Hematopoietic multipotent progenitor cell treated with erythropoietin and hydrocortisone succinate and interleukin-3 and kit ligand, for 15 days (in vitro differentiated cells): Measurements from ENCODE around the gene IL4I1.

Experiments
- DNase-seq: peaks from one replicate; pipeline ENCODE4 v3.0.0-alpha.2; 2015; ENCODE audit warnings: low spot score

IL4I1 gene

DNA sequence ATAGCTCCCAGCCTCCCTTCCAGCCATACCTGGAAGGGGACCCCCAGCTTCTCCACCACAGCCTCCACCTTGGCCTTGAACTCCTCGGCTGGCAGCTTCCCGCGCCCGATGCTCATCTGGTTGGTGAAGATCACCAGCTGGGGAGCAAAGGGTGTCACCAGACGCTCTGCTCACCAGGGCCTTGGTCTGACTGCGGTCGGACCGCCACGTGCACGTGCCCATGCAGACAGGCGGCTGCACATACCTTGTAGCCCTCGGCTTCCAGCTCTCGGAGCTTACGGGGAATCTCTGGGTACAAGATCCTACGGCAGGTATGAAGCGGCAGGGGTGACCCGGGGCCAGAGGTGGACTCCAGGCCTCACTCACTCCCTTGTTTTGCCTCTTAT, 32.8 kb downstream of the IL4I1 start:
- DNase-seq, result no peak

DNA sequence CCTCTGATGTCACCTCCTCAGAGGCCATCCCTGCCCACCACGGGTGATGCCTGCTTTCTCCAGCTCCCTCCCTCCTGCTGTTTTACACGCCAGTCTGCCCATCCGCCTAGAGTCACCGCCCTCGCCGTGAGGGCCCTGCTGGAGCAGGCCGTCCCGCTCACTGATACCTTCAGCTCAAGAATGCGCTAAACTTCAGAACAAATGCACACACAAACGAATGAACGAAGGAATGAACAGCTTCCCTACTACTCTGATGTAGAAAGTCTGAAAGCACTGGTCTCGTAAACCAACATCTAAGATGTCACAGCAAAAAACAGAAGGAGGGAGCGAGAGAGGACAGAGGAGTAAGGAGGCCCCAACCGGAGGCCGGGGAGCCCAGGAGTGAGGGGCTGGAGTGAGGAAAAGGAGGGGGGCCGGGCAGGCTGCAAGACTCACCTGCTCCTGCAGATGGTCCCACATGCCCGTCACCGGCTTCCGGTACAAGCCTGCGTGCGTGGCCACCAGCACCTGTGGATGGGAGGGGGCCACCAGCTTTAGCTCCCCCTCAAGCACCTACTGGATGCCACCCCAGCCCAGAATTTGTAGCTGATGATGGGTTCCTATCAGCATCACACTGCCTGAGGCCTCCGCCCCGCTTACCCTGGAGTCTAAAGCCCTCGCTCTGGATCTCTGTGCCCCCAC, 33.3 kb downstream of the IL4I1 start:
- DNase-seq, result no peak

DNA sequence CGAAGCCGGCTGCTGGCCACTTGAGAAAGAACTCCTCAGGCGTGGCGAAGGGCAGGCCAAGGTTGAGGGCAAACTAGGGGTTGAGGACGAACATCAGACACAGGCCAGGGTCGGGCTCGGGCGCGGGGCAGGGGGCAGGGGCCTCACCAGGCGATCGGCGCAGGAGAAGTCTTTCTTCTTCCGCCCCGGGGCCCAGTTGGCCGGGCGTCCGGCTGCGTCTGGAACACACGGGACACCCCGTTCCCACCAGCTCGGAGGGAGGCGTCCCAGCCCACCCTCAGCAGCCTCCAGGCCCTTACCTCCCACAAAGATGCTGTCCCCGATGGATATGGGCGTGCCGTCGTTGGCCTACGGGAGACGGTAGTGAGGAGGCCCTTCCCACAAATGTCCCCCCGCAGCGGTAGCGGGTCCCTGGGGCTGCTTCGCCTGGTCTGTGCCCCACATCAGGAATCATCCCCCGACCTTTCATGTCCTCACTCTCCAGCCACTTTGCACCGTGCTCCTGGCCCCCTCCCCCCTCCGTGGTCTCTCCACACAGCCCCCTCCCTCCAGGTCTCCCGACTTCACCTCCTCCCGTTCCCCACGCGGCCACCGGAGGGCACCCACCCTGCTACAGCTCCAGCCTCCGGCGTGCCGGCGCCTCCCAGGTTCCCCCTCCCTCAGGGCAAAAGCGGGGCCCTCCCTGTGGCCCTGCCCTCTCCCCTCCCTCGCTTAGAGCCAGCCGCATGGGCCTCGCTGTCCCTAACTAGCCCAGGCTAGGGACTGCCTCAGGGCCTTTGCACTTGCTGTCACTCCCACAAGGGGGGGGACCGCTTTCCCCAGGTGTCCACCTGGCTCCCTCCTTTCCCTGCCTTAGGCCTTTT, 34.1 kb downstream of the IL4I1 start:
- DNase-seq, result no peak

DNA sequence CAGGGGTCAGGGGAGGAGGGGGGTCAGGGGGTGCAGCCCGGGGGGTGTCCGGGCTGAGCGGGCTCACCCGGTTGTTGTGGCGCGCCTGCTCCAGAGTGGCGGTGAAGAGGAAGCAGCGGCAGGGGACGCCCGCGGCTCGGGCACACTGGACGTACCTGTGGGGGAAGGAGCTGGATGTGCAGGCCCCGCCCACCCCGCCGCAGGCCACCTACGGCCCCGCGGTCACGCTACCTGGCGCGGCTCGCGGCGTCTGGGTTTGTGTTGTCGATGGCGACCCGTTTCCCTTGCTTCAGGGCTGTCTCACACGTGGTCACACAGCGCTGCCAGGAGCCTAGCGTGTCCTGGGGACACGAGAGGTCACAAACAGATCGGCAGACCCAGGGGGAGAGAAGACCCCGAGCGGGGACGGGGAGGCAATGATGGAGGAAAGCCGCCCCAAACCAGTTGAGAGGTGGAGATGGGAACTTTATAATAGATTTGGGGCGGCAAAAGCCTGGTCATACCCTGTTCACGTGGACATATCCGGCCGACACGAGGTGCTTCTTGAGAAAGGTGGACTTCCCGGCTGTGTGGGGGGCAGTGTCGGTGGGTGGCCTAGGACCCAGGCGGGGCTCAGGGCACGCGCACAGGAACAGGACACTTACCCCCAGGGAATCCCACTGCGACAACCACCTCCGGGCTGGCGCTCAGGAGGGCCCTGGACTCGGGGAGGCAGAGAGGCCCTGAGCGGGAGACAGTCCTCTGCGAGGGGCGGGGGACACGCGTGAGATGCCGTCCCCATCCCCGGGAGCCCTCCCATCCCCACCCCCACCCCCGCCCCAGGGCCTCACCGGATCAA, 34.9 kb downstream of the IL4I1 start:
- DNase-seq, result no peak

DNA sequence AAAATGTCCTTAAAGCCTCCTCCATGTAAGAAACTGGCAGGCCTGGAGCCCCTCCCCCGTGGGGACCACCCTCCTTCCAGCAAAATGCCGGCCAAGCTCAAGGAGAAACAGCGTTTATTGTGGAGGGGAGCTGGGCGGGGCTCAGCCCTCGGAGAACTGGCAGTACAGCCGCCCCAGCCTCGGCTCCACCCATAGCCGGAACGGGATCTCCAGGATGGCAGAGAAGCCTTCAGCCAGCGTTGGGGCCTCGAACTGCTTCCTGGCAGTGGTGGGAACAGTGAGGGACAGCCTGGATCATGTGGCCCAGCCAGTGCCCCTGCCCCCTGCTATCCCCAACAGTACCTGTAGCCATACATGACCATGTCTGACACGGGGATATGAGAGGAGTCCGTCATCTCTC, 35.6 kb downstream of the IL4I1 start:
- no peak for DNase-seq

DNA sequence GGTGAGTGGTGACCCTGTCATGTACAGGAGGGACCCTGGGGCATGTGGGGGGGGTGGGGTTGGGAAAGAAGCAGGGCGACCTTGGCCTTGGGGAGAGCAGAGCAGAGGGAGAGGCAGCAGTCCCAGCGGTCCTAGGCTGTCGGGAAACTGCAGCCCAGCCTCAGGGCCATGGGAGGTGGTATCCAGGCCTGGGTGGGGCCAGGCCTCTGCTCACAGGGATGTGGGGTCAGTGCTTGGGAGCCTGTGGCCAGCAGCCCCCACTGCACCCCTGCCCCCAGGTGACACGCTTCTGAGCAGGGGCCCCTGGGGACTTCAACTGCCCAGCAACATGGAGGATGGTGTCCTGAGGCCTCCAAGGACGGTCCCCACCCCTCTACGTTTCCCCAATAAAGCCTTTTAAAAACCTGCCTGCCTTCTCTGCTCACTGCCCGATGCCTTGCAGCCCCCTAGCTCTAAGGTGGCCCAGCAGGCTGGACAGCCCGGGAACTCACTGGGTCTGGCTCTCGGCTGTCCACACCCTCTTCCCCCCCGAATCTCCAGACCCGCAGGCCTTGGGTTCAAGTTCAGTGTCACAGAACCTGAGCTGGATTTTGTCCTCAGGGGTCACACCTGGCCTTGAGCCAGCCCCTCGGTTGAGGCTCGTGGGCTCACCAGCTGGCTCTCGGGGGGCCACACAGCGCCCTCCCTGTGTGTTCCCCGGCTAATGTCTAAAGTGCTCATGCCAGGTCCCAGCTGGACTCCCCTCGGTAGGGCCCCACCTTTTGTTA, 36.2 kb downstream of the IL4I1 start:
- DNase-seq, result no peak

DNA sequence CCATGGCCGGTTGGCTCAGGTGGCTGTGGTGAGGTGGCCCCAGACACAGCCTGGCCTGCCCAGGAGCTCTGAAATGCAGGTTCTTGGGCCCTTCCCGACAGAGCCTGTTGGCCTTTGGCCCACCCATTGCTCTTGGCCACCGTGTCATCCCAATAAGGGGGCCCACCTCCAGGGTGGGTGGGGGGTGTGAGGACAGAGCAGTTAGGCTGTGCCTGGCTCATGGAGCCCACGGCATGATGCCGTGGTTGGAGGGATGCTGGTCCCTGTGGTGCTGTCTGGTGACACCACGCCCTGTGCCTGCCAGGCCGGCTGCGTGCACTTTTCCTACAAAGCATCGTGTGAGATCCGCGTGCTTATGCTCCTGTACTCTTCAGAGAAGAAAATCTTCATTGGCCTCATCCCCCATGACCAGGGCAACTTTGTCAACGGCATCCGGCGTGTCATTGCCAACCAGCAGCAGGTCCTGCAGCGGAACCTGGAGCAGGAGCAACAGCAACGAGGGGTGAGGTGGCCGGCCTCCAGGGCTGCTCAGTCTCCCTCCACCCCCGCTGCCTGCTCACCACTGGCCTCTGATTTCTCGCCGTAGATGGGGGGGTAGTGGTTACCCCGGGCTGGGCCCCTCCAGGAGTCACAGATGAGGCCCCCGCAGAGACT, 36.9 kb downstream of the IL4I1 start:
- DNase-seq, result no peak

DNA sequence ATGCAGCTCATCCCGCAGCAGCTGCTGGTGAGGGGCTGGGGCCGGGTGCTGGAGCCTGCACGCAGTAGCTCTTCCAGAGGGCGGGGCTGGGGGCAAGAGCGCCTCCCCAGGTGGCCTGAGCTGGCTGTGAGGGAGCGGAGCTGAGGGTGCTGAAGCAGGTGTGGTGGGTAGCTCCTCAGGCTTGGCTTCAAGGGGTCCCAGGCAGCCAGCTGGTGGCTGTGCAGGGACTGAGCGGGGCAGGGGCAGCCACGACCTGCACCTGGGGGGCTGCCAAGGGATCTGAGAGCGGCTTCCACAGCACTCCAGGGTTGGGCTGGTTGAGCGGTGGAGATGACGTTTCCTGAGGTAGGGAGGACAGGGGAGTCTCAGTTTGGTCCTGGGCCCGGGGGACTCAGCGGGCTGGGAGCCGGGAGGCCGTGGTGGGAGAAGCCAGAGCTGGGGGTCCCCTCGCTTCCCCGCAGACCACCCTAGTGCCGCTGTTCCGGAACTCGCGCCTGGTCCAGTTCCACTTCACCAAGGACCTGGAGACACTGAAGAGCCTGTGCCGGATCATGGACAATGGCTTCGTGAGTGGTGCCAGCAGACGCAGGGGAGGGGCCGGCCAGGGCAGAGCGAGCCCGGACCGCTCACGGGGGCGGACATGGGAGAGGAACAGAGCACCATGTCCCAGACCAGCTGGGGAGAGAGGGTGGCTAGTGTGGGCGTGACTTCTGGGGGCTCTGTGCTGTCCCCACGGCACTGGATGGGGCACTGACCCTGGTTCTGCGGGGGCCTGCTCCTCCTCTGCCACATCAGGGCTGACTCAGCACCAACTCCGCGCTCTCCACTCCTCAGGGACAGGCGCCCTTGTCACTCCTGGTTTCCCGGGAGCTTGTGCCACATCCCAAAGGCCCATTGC, 38.4 kb downstream of the IL4I1 start:
- DNase-seq, result no peak

DNA sequence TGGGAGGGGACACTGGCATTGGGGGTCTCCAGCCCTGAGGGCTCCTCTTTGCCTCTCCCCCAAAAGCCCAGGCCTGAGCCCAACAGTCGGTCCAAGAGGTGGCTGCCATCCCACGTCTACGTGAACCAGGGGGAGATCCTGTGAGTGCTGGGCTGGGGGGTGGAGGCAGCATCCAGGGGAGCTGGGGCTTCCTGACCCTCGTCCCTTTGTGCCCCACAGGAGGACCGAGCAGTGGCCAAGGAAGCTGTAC, 38.9 kb downstream of the IL4I1 start:
- DNase-seq, result no peak

DNA sequence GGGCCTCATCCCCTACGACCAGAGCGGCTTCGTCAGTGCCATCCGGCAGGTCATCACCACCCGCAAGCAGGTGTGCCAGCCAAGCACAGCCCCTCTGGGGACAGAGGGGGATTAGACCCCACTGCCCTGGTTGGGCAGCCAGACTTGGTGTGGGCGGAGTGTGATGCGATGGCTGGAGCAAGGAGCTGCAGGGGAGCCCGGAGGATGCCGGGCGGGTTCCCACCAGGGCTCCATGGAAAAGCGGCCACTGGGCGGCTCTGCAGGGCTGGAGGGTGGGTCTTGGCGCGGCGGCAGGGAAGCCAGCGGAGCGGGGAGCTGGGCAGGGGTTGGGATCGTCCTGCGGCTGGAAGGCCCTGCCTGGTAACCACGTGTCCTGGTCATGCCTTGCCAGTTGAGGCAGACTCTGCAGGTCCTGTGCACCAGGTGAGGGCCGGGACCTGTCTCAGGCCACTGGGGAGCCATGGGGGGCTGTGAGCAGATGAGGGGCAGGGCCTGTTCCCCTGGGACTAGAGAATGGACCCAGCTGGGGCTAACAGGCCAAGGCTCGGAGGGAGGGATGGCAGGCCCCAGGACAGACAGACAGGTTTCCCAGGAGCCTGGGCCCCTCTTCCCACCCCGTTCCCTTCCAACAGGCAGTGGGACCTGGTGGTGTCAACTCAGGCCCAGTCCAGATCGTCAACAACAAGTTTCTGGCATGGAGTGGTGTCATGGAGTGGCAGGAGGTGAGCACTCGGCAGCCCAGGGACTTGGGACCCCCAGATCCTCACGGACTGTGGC, 39.4 kb downstream of the IL4I1 start:
- no peak for DNase-seq

DNA sequence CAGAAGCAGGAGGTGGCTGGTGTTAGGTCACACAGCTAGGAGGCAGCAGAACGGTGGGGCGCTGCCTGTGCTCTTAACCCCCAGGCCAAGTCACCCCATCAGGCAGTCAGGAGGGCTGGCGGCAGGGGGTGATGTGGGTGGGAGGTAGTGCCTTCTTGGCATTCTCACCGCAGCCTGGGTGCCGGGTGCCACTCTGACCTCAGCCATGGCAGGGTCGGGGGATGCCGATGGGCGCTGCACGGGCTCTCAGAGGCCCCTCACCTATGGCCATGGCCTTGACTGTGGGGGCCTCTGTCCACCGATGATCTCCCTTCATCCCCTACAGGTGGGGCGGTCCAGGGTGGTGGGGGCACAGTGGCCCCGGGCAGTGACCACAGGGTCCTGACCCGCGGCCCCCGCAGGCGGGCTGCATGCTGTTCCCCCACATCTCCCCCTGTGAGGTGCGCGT, 40.1 kb downstream of the IL4I1 start:
- no peak for DNase-seq

DNA sequence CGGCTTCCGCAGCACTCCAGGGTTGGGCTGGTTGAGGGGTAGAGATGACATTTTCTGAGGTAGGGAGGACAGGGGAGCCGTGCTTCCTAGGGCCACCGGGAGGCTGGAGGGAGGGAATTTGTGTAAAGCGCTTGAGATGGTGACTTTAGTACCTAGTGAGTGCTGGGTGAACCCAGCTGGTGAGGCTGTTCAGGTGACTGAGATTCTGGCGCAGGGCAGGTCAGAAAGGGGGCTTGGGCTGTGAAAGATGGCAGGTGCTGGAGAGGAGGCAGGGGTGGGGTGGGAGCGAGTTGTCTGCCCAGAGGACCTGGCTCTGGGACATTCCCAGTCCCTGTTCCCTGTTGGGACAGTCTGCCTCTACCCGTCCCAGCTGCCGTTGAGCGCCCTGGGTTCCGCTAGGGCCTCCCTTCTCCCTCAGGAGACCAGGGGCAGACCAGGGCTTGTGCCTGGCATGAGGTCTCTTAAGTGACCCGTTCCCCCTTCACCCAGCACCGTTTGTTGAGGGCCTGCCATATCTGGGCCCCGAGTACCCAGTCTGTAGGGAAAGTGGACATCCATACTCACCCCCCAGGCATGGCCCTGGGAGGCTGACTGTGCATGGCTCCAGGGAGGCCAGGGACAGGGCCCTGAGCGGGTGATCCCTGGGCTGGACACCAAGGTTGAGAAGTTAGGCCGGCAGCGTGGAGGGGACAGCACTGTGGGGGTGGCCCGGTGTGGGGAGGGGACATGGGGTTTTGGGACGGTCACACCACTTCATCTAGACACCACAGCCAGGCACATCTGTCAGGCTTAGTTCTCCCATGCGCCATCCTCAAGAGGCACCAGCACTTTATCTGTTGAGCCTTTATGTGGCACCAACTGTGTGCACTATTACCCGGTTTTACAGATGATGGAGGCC, 40.8 kb downstream of the IL4I1 start:
- DNase-seq, result no peak

DNA sequence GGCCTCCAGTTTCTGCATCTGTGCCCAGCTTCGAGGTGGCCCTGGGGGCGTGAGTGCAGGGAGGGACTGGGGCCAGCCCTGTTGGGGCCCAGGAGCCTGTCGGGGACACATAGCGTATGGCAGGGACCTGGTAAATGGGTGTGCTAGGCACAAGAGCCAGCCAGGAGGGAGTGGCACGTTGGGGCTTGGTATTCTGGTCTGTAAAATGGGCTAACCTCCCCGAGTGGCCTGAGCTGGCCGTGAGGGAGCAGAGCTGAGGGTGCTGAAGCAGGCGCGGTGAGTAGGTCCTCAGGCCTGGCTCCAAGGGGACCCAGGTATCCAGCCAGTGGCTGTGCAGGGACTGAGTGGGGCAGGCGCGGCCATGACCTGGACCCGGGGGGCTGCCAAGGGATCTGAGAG, 41.4 kb downstream of the IL4I1 start:
- no peak for DNase-seq

DNA sequence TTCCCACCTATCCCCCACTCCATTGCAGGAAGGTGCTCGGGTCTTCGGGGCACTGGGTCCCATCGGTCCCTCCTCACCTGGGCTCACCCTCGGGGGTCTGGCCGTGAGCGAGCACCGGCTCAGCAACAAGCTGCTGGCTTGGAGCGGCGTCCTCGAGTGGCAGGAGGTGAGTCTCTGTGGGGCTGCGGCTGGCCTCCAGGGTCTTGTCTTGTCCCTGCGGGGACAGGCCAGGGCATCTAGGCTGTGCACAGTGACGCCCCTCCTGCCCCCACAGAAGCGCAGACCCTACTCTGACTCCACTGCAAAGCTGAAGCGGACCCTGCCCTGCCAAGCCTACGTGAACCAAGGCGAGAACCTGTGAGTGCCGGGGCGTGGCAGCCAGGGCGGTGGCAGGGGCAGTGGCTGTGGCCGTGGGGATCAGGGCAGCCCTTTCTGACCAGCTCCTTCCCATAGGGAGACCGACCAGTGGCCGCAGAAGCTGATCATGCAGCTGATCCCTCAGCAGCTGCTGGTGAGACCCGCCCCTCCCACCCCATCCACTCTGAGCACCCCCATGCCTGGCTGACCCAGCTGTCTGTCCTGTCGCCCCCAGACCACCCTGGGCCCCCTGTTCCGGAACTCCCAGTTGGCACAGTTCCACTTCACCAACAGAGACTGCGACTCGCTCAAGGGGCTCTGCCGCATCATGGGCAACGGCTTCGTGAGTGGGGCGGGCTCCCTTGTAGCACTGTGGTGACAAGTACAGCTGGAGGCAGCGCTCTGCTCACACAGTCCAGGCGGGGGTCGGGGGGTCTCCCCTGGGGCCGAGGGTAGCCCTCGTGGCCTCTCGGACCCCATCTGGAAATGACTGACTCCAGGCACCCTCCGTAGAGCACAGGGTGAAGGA, 42.1 kb downstream of the IL4I1 start:
- no peak for DNase-seq

DNA sequence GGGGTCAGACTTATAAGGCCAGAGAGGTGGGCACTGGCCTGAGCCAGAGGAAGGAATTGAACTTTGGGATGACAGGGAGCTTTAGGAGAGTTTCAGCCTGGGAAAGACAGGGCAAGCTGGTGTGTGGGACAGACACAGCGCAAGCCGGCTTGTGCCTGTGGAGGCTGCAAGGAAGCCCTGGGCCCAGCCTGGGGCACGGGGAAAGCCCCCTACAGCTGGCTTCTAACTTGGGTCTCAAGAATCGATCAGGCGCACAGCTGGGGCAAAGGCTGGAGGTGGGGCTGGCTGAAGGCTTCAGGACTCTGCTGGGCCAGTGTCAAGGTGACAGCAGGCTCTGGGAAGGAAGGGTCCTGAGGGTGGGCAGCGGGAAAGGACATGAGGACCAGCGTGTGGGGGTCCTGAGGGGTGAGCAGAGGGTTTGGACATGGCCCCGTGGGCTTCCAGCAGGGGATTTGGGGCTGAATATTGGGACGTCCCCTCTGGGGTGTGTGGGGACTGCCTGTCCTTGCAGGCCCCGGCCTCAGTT, 42.8 kb downstream of the IL4I1 start:
- no peak for DNase-seq

DNA sequence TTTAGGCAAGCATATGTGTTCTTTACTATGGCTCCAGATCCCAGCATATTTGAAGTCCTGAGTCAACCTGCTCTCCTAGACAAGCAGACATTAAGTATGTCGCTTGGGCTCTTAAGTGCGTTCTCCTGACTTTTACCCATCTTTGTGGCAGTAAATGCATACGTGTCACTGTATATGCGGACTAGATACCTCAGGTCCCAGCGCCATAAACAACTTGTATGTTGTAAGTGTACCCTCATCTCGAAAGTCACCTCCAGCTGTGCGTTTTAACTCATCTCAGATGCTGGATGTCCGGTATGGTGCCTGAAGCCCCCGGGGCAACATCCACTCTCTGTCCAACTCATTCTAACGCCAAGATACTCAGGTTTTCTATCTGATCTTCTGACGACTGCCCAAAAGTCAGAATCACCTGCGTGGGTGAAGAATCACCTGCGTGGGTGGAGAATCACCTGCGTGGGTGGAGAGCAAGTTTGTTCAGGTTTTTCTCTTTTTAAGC, 44.0 kb downstream of the IL4I1 start:
- no peak for DNase-seq
